IPS-NIHi11 (cell line): ENCODE results near the gene MS4A6E.
"Not testable (repeated sequence)": the region's sequence is repeated elsewhere in the genome, so short reads cannot be mapped to it uniquely, and the experiment has no call there.

ENCODE experiments used
- DNase-seq: peaks from one replicate; pipeline ENCODE4 v3.0.0; 2012; ENCODE audit warnings: mixed read lengths, low spot score

Gene MS4A6E, protein sequence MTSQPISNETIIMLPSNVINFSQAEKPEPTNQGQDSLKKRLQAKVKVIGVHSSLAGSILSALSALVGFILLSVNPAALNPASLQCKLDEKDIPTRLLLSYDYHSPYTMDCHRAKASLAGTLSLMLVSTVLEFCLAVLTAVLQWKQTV

DNA sequence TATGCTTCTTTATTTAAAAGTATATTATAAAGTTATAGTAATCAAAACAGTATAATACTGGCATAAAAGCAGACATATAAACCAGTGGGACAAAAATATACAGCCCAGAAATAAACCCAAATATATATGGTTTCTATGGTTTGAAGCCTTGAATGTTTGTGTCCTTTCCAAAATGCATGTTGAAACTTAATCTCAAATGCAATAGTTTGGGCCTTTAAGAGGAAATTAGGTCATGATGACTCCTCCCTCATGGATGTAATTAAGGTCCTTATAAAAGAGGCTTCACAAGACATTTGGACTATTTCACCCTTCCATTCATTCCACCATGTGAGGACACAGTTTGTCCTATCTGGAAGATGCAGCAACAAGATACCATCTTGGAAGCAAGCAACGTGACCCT lies at the start of gene MS4A6E:
TSS of gene MS4A6E (plus strand) at position 301 of the 400 bp plus-strand sequence. CDS start 7,641 bp downstream, outside the sequence.
- DNase-seq, result no peak

DNA sequence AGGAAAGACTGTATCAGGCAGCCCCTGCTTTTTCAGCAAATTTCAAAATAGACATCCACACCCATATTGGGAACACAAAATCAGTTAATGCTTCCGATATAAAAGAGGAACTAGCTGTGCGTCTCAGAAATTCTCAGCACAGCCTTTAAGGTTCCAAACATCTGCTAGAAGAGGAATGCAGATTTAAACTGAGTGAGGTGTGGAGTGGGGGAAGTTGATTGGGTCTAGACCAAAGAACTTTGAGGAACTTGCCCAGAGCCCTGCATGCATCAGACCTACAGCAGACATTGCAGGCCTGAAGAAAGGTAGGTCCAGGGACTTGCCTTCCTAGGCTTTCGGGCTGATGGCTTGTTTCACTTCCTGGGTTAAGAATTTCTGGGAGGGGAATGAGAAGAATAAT lies 46.6 kb upstream of the MS4A6E start, which contains the start of gene MS4A4A:
TSS of gene MS4A4A (plus strand) at position 255 of the 400 bp plus-strand sequence. CDS start at position 265, 10 bp downstream.
- DNase-seq, result no peak

DNA sequence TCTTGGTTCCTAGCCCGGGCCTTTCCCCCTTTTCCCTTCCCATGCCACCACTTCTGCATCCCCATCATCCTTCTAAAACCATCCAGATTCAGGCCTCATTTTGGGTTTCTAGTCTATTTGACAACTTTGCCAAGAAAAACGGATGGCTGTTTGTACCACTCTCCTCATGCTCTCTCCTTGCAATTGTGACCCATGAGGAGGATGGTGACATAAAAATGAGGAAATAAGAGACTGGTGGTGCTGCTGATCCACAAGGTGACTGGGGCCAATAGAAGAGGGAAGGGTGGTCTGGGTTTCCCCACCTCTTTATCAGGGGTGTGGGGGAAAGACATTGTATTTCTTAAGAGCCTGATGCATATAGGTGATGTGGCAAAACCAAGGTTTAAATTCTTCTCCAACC lies 45.6 kb upstream of the MS4A6E start:
- DNase-seq, result no peak

DNA sequence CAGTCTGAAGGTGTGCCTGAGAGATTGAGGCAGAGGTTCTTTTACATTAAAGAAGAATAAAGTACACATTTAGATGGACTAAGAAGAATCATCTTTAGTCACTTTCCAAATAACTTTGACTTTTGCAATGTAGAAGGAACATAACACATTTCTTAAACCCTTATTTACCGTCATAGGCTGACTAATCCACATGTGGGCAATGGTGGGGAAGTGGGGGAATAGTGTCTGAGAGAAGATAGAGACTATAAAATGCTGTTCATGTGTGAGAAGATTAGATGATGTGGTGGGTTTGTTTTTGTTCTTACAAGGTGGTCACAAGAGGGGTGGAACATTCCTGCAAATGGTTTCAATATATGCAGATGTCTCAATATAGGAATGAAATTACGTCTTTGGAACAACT lies 44.8 kb upstream of the MS4A6E start:
- no peak for DNase-seq

DNA sequence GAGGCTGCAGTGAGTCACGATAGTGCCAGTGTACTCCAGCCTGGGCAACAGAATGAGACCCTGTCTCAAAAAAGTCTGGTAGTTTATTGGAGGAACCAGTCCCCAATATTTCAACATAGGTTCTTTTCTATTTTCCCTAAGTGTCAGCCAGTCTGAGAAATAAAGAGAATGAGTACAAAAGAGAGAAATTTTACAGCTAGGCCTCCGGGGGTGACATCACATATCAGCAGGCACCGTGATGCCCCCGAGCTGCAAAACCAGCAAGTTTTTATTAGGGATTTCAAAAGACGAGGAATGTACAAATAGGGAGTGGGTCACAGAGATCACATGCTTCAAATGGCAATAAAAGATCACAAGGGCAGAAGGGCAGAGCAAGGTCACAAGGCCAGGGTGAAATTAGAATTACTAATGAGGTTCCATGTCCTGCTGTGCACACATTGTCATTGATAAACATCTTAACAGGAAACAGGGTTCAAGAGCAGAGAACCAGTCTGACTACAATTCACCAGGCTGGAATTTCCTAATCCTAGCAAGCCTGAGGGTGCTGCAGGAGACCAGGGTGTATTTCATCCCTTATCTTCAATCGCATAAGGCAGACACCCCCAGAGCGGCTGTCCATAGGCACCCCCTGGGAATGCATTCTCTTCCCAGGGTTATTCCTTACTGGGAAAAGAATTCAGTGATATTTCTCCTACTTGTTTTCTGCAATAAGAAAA lies 41.5 kb upstream of the MS4A6E start:
- not testable (repeated sequence) for DNase-seq

DNA sequence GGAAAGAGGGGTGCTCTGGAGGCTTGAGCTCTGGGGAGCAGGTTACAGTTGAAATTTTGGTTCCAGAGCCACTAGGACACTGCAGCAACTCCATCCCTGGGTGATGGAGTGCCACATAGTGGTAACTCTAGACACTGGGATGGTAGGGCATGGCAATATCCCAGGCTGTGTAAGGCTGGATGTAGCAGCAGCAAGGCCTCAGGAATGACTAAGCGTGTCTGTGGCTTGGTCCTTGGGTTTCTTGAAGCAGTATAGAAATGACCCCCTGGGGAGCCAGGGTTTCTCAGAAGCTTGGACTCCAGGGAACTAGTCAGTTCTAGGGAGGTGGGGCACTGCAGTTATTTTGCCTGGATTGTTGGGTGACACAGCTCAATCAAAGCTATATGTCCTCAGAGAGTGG lies 38.5 kb upstream of the MS4A6E start:
- DNase-seq, result no peak

DNA sequence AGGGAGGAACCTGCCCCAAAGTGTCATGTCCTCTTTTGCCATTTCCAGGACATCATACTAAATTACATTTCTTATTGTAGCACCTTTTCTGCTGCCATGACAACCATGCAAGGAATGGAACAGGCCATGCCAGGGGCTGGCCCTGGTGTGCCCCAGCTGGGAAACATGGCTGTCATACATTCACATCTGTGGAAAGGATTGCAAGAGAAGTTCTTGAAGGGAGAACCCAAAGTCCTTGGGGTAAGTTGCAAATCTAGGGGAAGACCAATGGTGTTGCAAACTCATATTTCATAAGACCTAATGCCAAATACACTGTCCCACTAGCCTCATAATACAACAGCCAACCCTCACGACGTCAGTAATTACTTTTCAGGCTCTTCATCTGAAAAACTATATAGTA lies 34.9 kb upstream of the MS4A6E start:
- DNase-seq, result no peak

DNA sequence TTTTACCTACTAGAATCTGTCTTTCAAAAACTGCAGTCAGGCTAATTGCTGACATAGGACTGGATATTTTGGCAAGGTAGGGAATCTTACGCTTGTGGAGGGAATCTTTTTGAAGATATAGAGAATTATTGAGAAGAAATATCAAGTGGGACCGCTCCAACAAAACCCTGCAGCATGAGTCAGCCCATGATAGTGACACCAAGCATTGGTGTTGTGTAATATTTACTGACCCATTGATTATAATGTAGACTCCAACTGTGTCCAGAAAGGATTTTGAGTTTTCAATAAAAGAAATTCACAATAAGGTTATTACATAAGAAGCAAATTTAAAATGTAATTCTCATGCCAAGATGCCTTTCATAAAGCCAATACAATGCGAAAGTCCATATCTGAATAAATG lies 25.9 kb upstream of the MS4A6E start:
- no peak for DNase-seq

DNA sequence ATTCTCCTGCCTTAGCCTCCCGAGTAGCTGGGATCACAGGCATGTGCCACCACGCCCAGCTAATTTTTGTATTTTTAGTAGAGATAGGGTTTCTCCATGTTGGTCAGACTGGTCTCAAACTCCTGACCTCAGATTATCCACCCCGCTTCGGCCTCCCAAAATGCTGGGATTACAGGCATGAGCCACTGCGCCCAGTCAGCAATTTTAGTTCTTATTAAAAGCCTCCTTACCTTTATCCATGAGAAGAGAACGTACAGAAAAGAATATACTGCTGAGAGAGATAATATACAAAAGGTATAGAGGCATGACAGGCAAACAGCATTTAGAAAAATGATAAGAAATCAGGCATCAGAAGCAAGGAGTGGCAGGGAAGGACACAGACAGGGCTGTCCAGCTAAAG lies 25.2 kb upstream of the MS4A6E start:
- DNase-seq, result not testable (repeated sequence)

DNA sequence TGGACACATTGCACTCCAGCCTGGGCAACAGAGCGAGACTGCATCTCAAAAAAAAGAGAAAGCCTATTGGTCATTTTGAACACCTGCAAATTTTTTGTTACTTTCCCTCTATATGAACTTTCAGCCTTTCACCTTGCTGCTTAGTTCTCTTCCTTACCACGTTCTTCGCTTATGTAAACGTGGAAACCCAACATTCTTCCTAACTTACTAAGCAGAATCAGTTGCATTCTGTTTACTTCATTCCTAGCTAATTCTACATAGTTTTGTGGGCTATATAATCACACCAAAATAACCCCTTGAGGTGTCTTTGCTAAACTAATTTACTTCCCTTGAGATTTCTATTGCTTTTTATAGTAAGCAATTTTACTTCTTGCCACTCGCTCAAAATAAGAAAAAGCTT lies 23.4 kb upstream of the MS4A6E start:
- no peak for DNase-seq

DNA sequence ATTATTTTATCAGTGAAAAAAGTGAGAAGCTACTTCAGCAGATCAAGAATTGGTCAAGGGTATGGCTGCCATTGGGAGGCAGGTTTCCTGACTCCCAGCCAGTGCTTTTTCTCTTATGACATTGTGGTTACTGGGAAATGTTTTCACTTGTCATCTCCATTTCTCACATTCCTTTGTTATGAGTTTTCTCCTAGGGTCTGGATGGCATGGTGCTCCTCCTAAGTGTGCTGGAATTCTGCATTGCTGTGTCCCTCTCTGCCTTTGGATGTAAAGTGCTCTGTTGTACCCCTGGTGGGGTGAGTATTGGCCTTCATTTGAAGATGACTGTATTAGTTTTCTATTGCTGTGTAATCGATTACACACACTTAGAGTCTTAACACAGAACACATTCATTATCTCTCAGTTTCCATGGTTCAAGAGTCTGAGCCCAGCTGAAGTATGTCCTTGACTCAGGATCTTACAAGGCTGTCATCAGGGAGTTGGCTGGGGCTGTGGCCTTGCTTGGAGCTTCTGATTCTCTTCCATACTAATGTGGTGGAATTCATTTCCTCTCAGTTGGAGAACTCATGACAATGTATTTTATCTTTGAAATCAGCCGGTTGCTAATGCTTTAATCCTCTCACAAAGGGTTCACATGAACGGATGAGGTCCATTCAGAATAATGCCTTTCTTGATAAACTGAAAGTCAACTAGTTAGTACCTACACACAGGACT lies 21.0 kb upstream of the MS4A6E start:
- no peak for DNase-seq

DNA sequence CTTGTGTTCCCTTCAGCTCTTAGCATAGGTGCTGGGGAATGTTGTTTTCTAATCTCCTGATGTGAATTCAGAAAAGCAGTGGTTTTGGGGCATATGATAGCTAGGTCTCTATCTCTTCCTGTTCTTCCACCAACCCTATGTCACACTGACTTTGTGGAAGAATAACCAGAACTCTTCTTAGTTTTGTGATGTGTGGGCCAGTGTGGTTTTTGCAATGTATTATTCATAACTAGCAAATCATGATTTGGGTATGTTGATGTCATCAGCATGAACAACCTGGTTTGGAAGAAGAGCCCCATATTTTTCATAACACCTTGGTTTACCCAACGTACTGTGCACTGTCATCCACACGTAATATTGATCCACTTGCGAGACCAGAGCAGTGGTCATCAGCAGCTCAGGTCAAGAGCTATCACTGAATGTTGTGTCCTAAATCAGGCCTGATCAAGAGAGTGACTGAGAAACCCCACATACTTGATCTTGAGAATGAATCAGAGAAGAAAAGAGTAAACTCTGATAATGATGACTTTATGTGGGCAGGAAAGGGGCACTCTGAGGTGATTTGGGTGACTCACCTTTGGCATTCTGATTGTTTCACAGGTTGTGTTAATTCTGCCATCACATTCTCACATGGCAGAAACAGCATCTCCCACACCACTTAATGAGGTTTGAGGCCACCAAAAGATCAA lies 19.4 kb upstream of the MS4A6E start:
- no peak for DNase-seq

DNA sequence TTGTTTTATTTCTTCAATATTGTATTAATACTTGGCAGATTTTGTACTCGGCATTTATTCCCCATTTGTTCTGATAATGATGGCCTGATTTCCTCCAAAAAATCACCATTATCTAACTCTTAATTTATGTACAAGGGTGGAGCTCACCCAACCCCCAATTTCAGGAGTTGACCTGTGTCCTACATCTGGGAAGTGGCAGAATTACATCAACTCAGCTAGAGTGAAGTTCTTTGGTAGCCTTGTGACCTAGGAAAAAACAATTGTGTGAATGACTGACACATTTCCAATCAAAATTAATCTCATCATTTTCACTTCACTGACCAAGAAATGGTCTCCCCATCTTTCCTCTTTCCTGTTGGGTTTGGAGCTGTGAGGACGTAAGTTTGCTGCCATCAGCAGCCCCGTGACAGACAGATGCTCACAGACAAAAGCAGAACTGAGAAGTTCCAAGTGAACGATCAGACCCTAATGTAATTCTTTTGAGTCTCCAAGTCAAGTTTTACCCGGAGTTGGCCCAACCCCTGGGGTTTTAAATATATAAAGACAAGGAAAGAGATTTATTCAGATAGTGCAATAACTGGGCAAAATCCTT lies 16.6 kb upstream of the MS4A6E start:
- DNase-seq, result no peak

DNA sequence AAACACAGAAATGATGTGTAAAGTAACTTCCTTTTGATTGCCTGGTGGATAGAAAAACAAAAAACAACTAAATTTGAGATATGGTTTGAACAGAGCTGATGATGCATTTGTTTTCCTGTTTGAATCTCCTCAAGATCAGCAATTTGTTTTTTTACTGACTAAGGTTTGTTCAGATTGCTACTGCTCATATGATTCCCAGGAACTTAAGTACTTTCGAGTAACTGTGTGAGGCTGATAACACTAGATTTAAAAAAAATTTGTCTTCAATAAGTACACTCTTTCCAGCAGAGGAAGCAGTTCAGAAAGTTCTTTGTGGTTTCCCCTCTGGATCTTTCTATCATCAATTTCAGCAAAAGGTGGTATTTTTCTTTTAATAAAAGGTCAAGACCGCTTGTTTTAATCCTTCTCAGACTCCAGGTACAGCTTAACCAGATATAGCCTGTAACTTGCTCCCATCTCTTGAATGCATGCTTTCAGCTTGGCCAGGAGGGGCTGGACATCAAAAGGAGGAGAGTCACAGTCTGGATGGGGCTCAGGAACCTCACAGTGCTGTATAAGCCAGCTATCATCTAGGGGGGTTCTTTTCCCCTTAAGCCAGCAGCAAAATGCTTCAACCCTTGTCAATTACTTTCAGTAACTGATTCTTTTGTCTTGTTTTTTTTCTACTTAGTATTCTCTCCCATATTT lies 12.3 kb upstream of the MS4A6E start:
- no peak for DNase-seq

DNA sequence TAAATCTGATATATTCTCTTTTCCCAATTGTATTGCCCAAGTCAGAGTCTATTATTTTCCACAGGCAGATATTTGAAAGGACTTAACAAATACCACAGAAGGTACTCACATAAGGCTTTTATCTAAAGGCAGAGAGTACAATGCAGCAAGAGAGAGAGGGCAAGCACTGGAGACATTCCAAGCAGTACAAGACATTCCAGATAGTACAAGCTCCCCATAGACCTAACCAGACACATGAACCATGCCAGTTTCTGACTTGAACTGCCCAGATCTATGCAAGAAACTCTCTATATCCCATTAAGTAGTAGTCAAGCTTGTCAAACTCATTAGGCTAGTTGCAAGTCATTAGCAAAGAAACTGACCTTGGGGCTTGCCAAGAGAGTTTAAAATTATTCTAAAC lies 11.2 kb upstream of the MS4A6E start:
- DNase-seq, result no peak

DNA sequence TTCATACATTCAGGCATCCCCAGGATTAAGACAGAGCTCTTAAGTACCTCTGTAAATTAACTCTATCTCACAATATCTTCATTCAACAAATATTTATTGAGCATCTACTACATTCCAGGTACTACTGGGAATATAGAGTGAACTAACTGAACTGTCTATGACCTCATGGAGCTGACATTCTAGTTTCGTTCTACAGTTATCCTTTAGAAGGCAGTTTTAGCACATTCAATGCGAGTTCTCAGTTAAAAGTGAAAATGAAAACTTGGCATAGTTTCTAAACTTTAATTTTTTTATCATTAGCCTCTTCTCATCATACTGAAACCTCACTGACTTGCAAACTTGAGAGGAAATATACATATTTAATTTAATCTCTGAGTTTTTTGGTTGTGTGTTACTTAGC lies 10.7 kb upstream of the MS4A6E start:
- DNase-seq, result no peak

DNA sequence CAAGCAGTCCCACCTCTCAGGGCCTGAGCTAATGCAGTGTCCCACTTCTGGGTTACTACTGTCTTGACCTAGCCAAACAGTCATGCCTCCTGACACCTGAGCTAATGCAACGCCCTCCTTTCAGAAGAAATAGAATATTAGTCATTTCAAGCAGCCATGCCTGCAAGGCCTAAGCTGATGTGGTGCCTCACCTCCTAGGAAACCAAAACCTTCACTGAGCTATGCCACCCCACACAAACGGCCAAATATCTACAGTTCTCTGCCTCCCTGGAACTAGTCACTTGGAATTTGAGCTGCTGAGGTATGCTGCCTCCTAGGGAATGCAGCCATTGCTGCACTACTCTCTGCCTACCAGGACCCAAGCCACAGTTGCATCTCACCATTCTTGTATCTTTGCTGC lies 8.3 kb upstream of the MS4A6E start:
- DNase-seq, result no peak

DNA sequence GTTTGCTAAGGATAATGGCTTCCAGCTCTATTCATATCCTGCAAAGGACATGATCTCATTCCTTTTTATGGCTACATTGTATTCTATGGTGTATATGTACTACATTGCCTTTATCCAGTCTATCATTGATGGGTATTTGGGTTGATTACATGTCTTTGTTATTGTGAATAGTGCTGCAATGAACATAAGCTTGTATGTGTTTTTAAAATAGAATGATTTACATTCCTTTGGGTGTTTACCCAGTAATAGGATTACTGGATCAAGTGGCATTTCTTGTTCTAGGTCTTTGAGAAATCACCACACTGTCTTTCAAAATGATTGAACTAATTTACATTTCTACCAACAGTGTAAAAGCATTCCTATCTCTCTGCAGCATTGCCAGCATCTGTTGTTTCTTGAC lies 6.0 kb upstream of the MS4A6E start:
- DNase-seq, result no peak

DNA sequence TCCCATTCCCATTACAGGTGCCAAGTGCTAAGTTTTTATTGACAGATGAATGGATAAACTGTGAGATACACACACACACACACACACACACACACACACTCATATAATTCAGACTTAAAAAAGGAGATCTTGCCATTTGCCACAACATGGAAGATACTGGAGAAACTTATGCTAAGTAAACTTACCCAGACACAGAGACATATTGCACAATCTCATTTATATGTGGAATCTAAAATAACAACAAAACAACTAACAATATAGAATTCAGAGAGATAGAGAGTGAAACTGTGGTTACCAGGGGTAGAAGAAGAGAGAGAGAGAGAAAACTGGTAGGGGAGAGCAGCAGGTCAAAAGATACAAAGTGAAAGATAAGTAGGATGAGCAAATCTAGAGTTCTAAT lies 1.4 kb downstream of the MS4A6E start:
- DNase-seq, result no peak

DNA sequence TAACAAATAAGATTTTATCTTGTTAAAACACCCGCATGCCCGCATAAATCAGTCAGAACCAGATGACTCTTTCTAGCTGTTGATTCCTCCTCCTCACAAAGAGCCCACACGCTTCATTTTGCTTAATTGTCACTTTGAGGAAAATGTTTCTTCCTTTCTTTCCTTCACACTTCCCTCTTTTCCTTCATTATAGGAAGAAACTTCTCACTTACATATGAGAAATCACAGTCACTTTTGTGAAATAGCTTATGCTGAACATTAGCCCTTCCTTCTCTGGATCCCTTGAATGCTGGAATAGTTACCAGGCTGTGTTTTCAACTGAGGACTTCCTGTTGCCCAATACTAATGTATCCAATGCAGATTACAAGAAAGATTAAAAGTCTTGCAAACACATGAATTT lies 5.8 kb downstream of the MS4A6E start:
- DNase-seq, result no peak

DNA sequence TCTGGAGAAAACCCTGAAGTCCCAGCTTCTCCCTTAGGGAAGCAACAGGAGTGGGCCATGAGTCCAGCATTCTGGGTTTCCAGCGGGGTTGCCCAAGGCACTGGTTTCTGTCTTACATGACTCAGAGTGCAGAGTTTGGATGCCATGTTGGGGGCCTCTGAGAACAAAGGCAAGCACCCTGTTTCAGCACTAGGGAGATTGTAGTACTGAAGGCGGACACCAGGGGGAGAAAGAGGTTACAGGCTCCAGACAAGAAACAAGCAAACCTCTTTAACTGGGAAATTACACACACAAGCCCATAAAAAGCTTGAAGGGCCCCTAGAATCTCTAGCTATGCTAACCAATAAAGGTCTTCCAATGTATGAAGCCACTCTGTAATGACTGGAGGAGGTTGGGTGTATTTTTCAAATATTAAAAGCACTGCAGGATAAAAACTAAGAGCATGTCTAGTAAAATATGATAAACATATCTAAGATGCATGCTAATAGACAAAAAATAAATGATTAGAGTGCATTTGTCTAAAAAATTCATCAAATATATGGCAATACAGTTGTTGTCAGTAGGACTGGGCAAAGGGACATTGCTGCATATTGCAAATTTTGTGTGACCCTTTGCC lies 7.1 kb downstream of the MS4A6E start:
- peak; percentile 86 for DNase-seq
